Measurements from ENCODE around the gene WDR1.
"Not testable (repeated sequence)": the region's sequence is repeated elsewhere in the genome, so short reads cannot be mapped to it uniquely, and the experiment has no call there.

WDR1 gene

GRCh38 chr4:10134141-10134540 is 17.5 kb upstream of the WDR1 start:
- DNase-seq (ENCODE audit: low read depth, low spot score): no peak

DNA sequence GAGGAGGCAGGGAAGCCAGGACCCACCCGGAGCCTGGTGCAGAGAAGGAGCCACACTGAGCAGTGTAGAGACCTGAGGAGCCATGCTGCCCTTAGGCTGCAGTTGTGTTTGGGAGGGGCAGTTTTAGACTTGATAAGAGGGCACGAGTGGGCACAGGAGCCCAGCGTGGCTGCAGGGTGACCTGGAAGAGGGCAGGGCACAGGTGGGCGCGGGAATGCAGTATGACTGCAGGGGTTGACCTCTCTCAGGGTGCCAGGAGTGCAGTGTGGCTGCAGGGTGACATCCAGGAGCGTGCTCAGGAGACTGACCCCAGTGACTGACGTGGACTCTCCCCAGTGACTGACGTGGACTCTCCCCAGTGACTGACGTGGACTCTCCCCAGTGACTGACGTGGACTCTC is 14.6 kb upstream of the WDR1 start:
- no peak for DNase-seq (ENCODE audit: low read depth, low spot score)

DNA sequence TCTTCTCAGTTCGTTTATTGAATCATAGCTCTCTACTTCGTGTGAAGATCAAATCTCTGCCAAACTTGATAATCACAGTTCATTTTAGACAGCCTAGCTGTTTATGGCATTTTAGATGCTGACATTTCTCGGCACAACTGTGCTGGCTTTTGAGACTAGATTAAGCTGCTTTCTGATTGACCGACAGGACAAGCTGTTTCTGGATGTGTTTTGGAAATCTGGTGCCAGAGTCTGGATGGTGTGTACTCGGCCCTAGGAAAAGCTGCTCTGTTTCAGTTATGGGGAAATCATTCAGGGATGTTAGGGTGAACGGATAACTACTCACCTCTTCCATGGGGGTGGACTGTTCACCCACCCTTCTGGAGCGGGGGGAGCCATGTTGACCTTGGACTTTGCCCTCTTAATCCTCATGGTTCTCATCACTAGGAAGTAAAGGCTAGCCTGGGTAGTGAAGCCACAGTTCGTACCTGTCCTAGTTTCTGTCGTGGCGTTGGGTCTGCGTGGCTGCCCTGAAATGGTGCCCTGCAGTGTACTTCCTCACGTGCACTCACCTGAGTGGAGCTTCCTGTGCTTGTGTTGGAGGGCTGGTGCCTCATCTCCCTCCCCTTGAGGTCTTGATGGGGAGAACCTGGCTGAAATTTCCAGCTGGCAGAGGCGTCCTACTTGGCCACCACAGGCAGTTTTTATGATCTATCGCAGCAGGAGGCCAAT is 13.7 kb upstream of the WDR1 start:
- no peak for DNase-seq (ENCODE audit: low read depth, low spot score)

DNA sequence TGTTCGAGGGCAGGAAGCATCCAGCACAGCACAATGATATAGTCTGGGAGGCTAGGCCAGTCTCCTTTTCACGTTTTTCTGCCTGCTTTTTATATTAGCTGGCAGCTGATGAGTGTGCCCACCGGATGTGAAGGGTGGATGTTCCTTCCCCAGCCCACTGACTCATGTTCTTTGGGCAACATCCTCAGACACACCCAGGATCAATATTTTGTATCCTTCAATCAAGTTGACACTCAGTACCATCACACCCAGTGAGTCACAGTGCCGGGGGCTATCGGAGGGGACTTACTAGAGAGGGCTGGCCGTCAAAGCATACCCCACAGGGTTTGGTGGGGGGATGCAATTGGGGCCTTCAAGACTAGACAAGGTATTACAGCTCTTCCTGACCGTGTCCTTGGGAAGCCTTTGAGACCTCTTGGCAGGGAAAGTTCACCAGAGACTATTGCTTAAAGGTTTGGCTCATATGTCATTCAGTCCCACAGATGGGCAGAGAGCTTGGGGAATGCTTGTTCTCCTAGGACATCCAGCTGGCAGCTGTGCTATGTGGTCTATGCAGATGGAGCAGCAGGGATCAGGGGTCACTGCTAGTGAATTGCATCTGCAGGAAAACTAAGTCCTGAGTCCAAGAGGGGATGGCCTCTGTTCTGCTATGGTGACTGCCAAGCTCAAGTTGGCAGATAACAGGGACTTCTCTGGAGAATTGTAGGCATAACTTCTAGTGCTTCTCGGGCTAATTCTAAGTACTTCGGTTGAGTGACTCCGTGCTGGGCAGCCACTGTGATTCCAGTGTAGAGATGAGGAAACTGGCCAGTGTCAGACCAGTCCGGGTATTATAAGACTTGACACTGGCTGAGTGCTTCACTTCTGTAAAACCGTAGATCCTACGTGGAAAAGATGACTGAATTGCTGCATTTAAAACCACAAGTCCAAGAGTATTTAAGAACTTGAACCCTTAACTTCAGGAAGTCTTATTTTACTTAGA is 12.9 kb upstream of the WDR1 start:
- DNase-seq (ENCODE audit: low read depth, low spot score): no peak

GRCh38 chr4:10128761-10129160 is 12.2 kb upstream of the WDR1 start:
- DNase-seq (ENCODE audit: low read depth, low spot score): no peak

DNA sequence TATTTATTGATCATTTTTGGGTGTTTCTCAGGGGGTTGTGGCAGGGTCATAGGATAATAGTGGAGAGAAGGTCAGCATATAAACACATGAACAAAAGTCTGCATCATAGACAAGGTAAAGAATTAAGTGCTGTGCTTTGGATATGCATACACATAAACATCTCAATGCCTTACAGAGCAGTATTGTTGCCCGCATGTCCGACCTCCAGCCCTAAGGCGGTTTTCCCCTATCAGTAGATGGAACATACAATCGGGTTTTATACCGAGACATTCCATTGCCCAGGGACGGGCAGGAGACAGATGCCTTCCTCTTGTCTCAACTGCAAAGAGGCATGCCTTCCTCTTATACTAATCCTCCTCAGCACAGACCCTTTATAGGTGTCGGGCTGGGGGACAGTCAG is 10.9 kb upstream of the WDR1 start:
- not testable (repeated sequence) for DNase-seq (ENCODE audit: low read depth, low spot score)

DNA sequence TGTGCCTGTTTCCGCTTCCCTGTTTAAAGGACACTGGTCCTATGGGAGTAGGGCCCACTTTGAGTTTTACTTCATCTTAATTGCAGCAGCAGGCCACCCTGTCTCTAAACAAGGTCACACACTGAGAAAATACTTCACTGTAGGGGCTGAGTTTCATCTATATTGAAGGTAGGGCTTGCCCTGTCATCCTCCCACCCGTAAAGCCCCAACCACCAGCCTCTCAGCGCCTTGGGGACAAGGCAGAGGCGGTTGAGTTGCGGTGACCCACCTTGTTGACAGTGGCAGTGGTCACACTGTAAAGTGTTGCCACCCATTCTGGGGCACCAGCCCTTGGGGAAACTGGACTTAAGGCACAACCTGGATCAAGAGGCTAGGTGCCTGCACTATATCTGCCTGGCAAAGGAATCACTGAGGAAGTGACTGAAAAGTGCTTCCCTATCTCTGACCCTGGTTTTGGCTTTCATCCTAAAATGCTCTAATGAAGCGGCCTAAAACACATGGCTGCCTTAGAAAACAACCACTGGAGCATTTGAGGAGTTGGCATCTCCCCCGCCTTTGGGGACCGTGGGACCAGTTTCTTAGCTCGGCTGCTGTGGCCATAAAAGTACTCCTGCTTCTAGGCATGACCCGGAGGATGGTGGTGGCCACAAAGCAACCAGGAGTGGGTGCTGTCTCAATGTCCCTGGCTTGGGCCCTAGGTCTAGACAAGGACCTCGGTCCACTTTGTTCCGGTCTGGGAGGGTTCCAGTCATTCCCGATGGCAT is 7.8 kb upstream of the WDR1 start:
- DNase-seq (ENCODE audit: low read depth, low spot score): no peak

- peak; percentile 54 for DNase-seq (ENCODE audit: low read depth, low spot score)
Measured at GRCh38 chr4:10123227-10124101, 6.9 kb upstream of the WDR1 start.

GRCh38 chr4:10122236-10122932 is 5.8 kb upstream of the WDR1 start:
- DNase-seq (ENCODE audit: low read depth, low spot score): no peak

GRCh38 chr4:10121568-10122208 is 5.1 kb upstream of the WDR1 start:
- no peak for DNase-seq (ENCODE audit: low read depth, low spot score)

GRCh38 chr4:10120943-10121567 is 4.5 kb upstream of the WDR1 start:
- no peak for DNase-seq (ENCODE audit: low read depth, low spot score)

GRCh38 chr4:10119773-10120172 is 3.2 kb upstream of the WDR1 start:
- DNase-seq (ENCODE audit: low read depth, low spot score): no peak

DNA sequence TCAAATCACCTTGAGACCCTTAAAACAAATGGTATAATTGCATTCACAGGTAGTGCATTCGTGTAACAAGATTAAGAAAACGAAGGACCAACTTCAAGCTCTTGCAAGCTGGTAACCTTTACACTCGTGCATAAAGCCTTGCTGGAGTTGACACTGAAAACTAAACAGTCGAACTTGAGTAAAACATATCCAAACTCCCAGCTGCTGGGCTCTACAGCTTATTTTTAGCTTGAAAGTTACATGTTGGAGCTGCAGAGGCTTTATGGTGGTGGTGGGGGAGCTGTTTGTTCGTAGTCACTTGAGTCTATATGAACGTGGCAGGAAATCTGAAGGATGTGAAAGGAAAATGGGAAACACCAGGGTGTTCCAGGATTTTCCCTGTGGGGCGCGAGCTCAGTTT is 2.7 kb upstream of the WDR1 start:
- no peak for DNase-seq (ENCODE audit: low read depth, low spot score)

- DNase-seq (ENCODE audit: low read depth, low spot score): no peak
Measured at GRCh38 chr4:10118048-10119004, 1.7 kb upstream of the WDR1 start.

- peak; percentile 49 for DNase-seq (ENCODE audit: low read depth, low spot score)
Measured at GRCh38 chr4:10117359-10118047, 904 bp upstream of the WDR1 start.

GRCh38 chr4:10115797-10116568 is 616 bp downstream of the WDR1 start:
- peak; percentile 70 for DNase-seq (ENCODE audit: low read depth, low spot score)

- DNase-seq (ENCODE audit: low read depth, low spot score): peak; percentile 58
Measured at GRCh38 chr4:10115271-10115796, 1.3 kb downstream of the WDR1 start.

Data from astrocyte of the hippocampus (primary cell).